NCI-H82 (cell line): ENCODE results near the gene ZNF213.
"Not testable (repeated sequence)": the region's sequence is repeated elsewhere in the genome, so short reads cannot be mapped to it uniquely, and the experiment has no call there.

Source experiments
- DNase-seq: peaks from one replicate; lab custom pipeline; 2025; lab: John Stamatoyannopoulos, UW

The ZNF213 gene

DNA sequence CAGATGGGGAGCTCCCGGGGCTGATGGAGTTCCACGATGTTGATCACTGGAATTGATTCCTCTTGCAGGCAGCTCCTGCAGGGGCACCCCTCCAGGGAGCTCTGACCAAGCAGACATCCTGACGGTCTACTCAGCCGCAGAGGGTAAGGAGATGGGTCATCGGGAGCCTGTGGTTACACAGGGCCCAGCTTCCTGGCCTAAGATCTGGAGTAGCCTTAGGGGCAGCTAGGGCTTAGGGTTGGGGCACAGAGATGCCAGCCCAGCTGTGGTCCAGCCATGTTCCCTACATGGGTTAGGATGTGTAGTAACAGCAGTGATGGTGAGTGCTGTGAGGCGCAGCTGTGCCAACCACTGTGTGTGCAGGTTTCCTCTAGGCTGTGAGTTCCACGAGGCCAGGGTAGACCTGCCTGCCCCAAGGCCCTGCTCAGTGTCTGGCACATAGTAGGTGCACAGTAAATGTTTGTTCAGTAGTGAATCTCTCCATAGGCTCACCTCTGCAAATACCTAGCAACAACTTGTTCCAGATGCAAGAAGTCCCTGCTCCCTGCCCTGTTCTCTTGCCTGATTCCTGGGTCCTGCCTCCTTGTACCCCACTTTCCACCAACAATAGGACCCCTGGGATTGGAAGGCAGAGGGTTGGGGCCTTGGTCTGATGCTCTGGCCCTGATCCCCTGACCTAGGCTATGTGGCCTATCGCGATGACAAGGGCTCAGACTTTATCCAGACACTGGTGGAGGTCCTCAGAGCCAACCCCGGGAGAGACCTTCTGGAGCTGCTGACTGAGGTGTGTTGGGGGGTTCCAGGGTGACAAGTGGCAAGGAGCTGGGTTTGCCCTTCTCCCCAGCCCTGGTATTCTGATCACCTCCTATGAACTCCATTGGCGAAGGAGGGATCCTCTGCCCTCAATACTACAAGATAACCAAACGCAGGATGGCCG is 13.7 kb downstream of the ZNF213 start:
- no peak for DNase-seq

DNA sequence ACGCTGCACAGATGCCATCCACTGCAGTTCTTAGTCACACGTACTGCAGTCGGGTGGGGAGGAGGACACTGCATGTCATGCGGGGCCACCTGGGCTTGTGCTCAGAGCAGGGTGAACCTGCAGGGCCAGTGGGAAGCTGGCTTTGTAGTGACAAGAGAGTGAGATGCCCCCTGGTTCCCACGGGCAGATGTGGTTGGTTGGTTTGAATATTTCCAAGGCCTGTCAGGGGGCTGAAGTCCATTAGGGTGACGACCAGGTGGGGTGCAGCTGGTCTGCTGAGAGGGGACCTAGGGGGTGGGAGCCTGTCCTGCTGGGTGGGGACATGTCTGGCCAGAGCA is 14.3 kb downstream of the ZNF213 start:
- DNase-seq = no peak

- DNase-seq = peak; percentile 80
These were observed 15.0 kb downstream of the ZNF213 start for GRCh38 chr16:3149630-3150345.

DNA sequence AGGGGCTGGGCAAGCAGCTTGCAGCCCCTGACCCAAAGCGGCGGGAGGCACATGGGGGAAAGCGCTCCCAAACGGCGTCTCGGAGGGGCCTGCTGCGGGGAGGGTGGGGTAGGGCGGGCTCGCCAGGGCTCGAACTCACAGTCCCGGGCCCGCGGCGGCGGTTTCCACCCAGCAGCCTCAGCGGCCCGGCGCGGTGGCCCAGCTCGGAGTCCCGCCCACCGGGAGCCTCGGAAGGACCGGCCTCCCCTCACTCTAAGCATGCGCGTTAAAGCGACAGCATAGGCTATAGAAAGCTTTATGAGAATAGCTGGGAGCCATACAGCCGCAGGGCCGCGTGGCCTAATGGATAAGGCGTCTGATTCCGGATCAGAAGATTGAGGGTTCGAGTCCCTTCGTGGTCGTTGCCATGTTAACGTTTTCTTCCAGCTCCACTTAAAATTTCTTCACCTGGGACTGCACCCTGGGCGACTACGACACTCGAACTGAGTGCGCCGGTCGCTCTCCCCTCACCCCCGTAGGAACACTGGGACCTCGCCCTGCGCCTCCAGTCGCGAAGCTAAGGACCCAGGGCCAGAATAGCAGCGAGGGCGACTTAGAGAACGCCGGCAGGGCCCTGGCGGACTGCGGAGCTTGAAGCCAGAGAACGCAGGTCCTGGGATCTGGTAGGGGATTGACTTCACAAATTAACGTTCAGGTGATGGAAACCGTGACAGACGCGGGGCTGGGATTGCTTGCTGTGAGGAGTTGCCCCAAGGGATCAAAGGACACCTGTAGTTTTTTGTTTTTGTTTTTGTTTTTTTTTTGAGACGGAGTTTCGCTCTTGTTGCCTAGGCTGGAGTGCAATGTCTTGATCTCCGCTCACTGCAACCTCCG is 15.8 kb downstream of the ZNF213 start:
- DNase-seq = peak; percentile 98

- no peak for DNase-seq
These were observed 17.1 kb downstream of the ZNF213 start for GRCh38 chr16:3152027-3152276.

DNA sequence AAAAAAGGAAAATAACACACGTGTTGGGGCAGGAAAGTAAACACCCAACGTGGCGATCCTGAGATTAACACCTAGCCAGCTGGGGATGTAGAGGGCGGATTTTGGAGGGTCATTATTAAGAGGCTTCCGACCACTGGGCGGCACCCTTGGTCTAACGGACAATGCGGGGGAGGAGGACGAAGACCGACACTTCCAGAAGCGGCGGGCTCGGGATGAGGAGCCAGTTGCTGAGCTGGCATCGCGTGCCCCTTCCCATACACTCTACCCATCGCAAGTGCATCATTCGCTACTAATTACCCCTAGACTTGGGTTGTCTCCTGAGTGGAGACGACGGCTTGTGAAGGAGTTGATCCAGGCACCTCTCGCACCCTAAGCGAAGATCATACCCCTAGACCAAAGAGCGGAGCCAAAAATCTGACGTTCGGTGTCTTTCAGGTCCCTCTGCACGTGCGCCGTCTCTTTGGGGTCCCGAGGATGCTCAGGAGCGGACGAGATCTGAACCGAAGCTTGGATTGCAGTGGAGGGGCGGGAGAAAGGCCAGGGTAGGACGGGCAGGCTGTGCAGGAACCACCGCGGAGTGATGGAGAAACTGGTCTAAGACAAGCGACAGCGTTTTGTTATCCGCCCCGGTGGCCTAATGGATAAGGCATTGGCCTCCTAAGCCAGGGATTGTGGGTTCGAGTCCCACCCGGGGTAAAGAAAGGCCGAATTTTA is 17.6 kb downstream of the ZNF213 start:
- peak; percentile 97 for DNase-seq

DNA sequence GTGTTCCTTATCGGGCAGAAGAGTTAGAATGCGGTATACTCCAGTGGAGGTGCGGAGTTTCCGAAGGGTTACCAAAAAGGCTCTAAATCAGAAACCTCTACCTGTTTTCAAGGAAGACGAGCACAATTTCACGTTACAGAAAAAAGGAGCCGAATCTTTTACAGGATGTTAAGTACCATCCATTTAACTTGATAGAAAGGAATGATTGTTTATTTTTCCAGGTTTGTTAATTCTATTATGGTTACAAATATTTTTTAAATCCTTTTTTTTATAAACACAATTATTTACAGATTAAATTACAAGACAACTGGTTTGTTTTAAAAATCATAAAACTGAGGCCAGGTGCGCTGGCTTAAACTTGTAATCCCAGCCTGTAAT is 18.2 kb downstream of the ZNF213 start:
- DNase-seq = no peak

DNA sequence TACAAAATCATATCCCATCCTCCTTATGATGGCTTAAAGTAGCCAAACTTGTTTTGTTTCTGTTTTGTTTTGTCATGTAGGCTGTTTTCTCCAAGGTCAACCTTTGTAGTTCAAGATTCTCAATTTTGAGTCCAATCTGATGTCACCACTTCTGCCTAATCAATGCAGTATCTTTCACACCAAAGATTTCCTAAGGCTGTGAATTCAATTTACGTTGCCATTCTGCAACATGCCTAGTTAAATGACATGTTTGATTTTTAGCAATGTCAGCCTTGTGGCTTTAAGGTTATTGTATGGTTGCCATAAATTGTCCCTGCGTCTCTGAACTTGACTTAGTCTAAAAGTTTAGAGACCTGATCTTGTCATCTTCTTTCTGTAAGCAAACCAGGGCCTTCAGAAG is 20.4 kb downstream of the ZNF213 start:
- no peak for DNase-seq

DNA sequence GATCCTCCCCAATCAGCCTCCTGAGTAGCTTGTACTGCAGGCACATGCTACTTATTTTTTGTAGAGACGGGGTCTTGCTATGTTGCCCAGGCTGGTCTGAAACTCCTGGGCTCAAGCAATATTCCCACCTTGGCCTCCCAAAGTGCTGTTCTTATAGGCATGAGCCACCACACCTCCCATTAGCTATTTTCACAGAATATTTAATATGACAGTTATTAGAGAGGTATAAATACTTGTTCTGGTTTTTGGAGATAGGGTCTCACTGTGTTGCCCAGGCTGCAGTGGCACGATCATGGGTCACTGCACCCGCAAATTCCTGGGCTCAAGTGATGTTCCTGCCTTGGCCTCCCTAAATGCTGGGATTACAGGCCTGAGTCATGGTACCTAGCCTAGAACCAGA is 21.1 kb downstream of the ZNF213 start:
- no peak for DNase-seq

DNA sequence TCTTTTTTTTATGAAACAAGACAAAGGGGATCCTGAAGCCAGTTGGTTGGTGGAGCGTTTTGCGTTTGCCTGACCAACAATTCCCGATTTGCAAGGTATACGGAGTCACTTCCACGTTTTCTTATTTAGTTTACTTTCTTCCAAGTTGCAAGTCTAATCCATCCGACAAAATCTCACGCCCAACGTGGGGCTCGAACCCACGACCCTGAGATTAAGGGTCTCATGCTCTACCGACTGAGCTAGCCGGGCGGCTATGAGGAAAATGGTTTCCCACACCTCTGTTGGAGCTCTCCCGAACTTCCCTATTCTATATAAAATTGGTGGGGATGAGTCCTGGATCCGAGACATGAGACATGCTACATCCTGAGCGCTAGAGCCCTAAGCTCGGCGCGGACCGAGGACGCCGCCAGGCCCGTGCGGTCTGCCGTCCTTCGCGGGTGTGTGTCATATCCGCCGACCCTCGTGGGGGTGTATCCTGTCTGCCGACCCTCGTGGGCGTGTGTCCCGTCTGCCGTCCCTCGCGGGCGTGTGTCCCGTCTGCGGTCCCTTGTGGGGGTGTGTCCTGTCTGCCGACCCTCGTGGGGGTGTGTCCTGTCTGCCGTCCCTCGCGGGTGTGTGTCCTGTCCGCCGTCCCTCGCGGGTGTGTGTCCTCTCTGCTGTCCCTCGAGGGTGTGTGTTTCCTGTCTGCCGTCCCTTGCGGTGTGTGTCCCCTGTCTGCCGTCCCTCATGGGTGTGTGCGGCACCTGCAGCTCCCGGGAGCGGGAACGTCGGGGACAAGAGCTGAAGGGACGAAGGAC is 22.6 kb downstream of the ZNF213 start:
- DNase-seq = peak; percentile 95

DNA sequence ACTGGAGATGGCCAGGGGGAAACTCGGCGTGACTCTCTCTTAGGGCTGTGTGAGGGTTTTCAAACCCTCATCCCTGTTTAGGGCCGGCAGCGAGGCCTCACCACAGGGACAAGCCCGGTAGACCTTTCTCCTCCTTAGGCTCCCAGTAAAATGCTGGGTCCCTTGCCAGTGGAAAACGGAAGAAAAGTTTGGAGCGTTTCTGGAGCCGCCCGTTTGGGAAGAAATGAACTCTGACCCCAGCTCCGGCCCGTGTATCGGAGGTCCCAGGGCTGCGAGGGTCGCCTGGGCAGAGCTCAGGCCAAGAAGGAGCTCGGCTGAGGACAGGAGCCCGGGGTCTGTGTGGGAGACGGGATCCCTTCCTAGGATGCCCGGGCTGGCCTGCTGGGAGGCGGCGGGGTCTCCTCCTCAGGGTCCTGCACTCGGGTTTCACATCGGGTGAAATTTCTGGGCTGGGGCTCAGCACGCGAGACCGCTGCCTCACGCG is 23.2 kb downstream of the ZNF213 start:
- DNase-seq = peak; percentile 48

GRCh38 chr16:3158510-3159314 is 23.9 kb downstream of the ZNF213 start:
- peak; percentile 84 for DNase-seq

DNA sequence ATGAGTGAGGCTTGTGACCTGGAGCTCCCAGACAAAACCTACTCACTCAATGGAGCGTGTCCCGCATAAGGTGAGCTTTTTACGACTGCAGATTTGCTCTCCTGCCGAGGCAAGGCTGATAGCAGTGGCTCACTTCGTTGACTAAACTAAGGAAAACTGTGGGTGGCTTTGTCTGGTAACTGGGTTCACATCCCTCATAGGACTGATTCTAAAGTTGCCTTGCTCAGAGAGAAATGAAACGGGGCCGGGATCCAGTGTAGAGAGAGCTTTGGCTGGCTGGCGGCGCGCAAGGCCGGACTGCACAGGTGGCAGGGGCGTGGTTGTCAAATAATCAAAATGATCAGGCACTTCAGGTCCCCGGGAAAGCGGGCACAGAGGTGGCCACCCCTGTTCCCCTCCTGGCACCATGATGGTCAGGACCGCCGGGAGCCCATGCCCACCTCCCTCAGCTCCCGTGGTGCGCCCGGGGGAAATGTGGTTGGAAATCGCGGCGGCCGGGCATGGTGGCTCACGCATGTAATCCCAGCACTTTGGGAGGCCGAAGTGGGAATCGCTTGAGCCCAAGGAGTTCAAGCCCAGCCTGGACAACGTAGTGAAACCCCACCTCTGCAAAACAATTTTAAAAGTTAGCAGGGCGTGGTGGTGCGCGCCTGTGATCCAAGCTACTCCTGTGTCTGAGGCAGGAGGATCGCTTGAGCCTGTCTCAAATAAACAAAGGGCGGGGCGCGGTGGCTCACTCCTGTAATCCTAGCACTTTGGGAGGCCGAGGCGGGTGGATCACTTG is 26.6 kb downstream of the ZNF213 start:
- peak; percentile 54 for DNase-seq

DNA sequence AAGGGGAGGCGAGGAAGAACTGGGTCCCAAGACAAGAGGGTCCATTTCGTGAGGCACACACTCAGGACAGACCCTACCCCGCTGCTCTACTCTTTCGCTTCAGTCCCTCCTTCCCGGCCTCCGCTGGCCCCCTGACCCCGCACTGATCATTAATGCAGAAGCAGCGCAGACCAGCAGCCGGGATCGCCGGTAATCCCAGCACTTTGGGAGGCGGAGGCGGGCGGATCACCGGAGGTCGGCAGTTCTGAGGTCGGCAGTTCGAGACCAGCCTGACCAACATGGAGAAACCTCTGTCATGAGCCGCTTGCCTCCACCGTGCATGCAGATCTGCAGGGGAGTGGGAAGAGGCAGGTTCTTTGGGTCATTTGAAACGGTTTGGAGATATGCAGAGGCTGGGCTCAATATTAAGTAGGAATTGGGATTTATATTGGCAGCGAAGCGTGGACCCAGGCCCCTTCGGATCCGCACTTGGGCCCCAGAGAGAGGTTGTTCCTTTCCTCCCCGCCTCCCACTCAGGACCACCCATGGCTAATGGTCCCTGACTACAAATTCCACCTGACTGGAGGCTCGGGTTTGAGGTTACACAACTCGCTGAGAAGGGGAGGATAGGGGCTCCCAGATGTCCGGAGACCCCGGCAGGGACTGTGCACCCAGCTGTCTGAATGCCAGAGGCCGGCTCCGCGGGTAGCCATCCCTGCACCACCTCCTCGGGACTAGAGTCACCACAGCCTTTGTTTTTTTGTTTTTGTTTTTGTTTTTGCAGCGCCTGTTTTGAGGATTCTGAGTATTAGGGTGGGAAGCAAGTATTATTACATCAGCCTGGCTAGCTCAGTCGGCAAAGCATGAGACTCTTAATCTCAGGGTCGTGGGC is 29.5 kb downstream of the ZNF213 start:
- no peak for DNase-seq

DNA sequence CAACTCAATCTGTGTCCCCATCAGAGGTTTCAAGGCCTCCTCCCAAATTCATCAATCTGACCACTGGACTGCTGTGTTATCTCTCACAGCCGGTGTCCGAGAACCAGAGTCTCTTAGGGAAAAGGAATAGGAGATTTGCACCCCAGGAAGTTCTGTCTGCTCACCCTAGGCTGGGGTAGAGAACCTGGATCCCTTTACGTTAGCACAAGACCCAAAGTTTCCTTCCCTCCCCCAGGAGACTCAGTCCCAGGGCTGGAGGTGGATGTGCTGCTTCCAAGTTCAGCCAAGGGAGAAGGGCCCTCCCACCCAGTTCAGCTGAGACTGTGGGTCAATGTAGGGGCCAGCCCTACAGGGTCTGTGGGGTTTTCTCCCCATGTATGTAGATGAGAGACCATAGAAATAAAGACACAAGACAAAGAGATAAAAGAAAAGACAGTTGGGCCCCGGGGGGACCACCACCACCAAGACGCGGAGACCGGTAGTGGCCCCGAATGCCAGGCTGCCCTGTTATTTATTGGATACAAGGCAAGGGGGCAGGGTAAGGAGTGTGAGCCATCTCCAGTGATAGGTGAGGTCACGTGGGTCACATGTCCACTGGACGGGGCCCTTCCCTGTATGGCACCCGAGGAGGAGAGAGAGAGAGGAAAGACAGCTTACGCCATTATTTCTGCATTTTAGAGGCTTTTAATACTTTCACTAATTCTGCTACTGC is 30.4 kb downstream of the ZNF213 start:
- no peak for DNase-seq

DNA sequence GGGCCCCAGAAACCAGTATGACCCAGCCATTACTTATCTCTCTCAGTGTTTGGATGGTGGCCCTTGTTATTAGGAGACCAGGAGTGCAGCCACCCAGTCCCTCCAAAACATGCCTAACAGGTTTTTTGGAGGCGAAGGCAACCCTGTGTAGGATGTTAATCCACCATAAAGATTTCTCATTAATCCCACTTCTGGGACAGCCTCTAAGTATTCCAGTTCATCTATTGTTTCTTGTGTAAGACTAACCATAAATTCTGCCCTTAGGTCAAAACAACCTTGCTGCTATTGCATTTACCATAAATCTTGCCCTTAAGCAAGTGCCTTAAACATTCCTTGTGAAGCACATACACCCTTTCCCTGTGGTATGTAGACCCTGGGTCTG is 31.7 kb downstream of the ZNF213 start:
- no peak for DNase-seq

DNA sequence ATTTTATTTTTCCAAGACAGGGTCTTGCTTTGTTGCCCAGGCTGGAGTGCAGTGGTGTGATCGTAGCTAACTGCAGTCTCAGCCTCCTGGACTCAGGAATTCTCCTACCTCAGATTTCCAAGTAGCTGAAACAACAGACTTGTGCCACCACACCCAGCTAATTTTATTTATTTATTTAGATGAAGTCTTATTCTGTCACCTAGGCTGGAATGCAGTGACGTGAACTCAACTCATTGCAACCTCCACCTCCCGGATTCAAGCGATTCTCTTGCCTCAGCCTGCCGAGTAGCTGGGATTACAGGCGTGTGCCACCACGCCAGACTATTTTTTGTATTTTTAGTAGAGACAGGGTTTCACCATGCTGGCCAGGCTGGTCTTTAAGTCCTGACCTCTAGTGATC is 33.9 kb downstream of the ZNF213 start:
- DNase-seq = not testable (repeated sequence)
